HEK293 (cell line): ENCODE data around the gene LRRC74B.

ENCODE experiments used
- BCL11A ChIP-seq: fragments of 450-650 bp; formaldehyde crosslinking; IDR thresholded peaks from 2 replicates; pipeline ENCODE4 v1.5.1; 2016; ENCODE audit warnings: low read depth, missing biosample characterization, missing genetic modification characterization
- GFI1B ChIP-seq: fragments of 450-650 bp; formaldehyde crosslinking; IDR thresholded peaks from 2 replicates; pipeline ENCODE4 v1.5.1; 2016; ENCODE audit warnings: missing biosample characterization, missing genetic modification characterization
- IKZF3 ChIP-seq: fragments of 450-650 bp; IDR thresholded peaks from 2 replicates; pipeline ENCODE4 v1.5.0; 2018; ENCODE audit warnings: missing biosample characterization, mild to moderate bottlenecking, missing genetic modification characterization, moderate library complexity
- KLF10 ChIP-seq: fragments of 450-650 bp; IDR thresholded peaks from 2 replicates; pipeline ENCODE4 v1.5.1; 2018; ENCODE audit warnings: missing biosample characterization, mild to moderate bottlenecking, missing genetic modification characterization
- KLF7 ChIP-seq: fragments of 450-650 bp; formaldehyde crosslinking; IDR thresholded peaks from 2 replicates; pipeline ENCODE4 v1.5.1; 2016; ENCODE audit warnings: missing biosample characterization, missing genetic modification characterization, borderline replicate concordance
- SP2 ChIP-seq: fragments of 450-650 bp; formaldehyde crosslinking; IDR thresholded peaks from 2 replicates; pipeline ENCODE4 v1.5.1; 2016; ENCODE audit warnings: missing biosample characterization, missing genetic modification characterization
- YY1 ChIP-seq: fragments of 450-650 bp; formaldehyde crosslinking; IDR thresholded peaks from 2 replicates; pipeline ENCODE4 v1.5.1; 2018; ENCODE audit warnings: missing biosample characterization, missing genetic modification characterization
- YY2 ChIP-seq: fragments of 450-650 bp; formaldehyde crosslinking; IDR thresholded peaks from 2 replicates; pipeline ENCODE4 v1.5.1; 2016; ENCODE audit warnings: missing biosample characterization, missing genetic modification characterization
- ZBTB8A ChIP-seq: fragments of 450-650 bp; formaldehyde crosslinking; IDR thresholded peaks from 2 replicates; pipeline ENCODE4 v1.5.1; 2016; ENCODE audit warnings: missing biosample characterization, missing genetic modification characterization
- ZIC2 ChIP-seq: fragments of 450-650 bp; formaldehyde crosslinking; IDR thresholded peaks from 2 replicates; pipeline ENCODE4 v1.5.1; 2016; ENCODE audit warnings: missing biosample characterization, missing genetic modification characterization
- ZNF138 ChIP-seq: fragments of 450-650 bp; formaldehyde crosslinking; IDR thresholded peaks from 2 replicates; pipeline ENCODE4 v1.5.1; 2016; ENCODE audit warnings: missing biosample characterization, missing genetic modification characterization, borderline replicate concordance
- ZNF169 ChIP-seq: fragments of 450-650 bp; formaldehyde crosslinking; IDR thresholded peaks from 2 replicates; pipeline ENCODE4 v1.5.1; 2016; ENCODE audit warnings: missing biosample characterization, missing genetic modification characterization
- ZNF174 ChIP-seq: fragments of 450-650 bp; formaldehyde crosslinking; IDR thresholded peaks from 2 replicates; pipeline ENCODE4 v1.5.0; 2017; ENCODE audit warnings: missing biosample characterization, mild to moderate bottlenecking, missing genetic modification characterization
- ZNF221 ChIP-seq: fragments of 450-650 bp; formaldehyde crosslinking; IDR thresholded peaks from 2 replicates; pipeline ENCODE4 v1.5.1; 2017; ENCODE audit warnings: missing biosample characterization, missing genetic modification characterization, borderline replicate concordance
- ZNF239 ChIP-seq: fragments of 450-650 bp; formaldehyde crosslinking; IDR thresholded peaks from 2 replicates; pipeline ENCODE4 v1.5.1; 2016; ENCODE audit warnings: missing biosample characterization, missing genetic modification characterization
- ZNF292 ChIP-seq: fragments of 450-650 bp; formaldehyde crosslinking; IDR thresholded peaks from 2 replicates; pipeline ENCODE4 v1.5.1; 2016; ENCODE audit warnings: low read depth, missing biosample characterization, missing genetic modification characterization, borderline replicate concordance
- ZNF324 ChIP-seq: fragments of 450-650 bp; formaldehyde crosslinking; IDR thresholded peaks from 2 replicates; pipeline ENCODE4 v1.5.1; 2016; ENCODE audit warnings: missing biosample characterization, missing genetic modification characterization
- ZNF48 ChIP-seq: fragments of 450-650 bp; formaldehyde crosslinking; IDR thresholded peaks from 2 replicates; pipeline ENCODE4 v1.5.1; 2016; ENCODE audit warnings: missing biosample characterization, missing genetic modification characterization
- ZNF560 ChIP-seq: fragments of 450-650 bp; formaldehyde crosslinking; IDR thresholded peaks from 2 replicates; pipeline ENCODE4 v1.5.1; 2017; ENCODE audit warnings: missing biosample characterization, missing genetic modification characterization, borderline replicate concordance
- ZNF585B ChIP-seq: fragments of 450-650 bp; formaldehyde crosslinking; IDR thresholded peaks from 2 replicates; pipeline ENCODE4 v1.5.1; 2016; ENCODE audit warnings: missing biosample characterization, missing genetic modification characterization
- ZNF600 ChIP-seq: fragments of 450-650 bp; formaldehyde crosslinking; IDR thresholded peaks from 2 replicates; pipeline ENCODE4 v1.5.1; 2016; ENCODE audit warnings: missing biosample characterization, missing genetic modification characterization
- ZNF626 ChIP-seq: fragments of 450-650 bp; sonication (Bioruptor Pico); formaldehyde crosslinking; IDR thresholded peaks from 2 replicates; pipeline ENCODE4 v1.5.1; 2018; ENCODE audit warnings: missing biosample characterization, missing genetic modification characterization, inconsistent platforms
- TF ChIP-seq, protein P1 (sequence below): fragments of 450-650 bp; formaldehyde crosslinking; IDR thresholded peaks from 2 replicates; pipeline ENCODE4 v1.5.1; 2016; ENCODE audit warnings: missing biosample characterization, missing genetic modification characterization
- TF ChIP-seq, protein P2 (sequence below): fragments of 450-650 bp; formaldehyde crosslinking; IDR thresholded peaks from 2 replicates; pipeline ENCODE4 v1.5.1; 2017; ENCODE audit warnings: missing biosample characterization, missing genetic modification characterization
- TF ChIP-seq, protein P3 (sequence below): fragments of 450-650 bp; formaldehyde crosslinking; IDR thresholded peaks from 2 replicates; pipeline ENCODE4 v1.5.1; 2016; ENCODE audit warnings: missing biosample characterization, missing genetic modification characterization
- TF ChIP-seq, protein P4 (sequence below): fragments of 450-650 bp; formaldehyde crosslinking; conservative IDR thresholded peaks from 2 replicates; pipeline ENCODE4 v1.5.1; 2016; ENCODE audit warnings: low read depth, missing biosample characterization, missing genetic modification characterization
- TF ChIP-seq, protein P5 (sequence below): fragments of 450-650 bp; IDR thresholded peaks from 2 replicates; pipeline ENCODE4 v1.5.1; 2018; ENCODE audit warnings: missing biosample characterization, missing genetic modification characterization
- TF ChIP-seq, protein P6 (sequence below): fragments of 450-650 bp; formaldehyde crosslinking; IDR thresholded peaks from 2 replicates; pipeline ENCODE4 v1.5.1; 2016; ENCODE audit warnings: missing biosample characterization, missing genetic modification characterization

LRRC74B gene

DNA sequence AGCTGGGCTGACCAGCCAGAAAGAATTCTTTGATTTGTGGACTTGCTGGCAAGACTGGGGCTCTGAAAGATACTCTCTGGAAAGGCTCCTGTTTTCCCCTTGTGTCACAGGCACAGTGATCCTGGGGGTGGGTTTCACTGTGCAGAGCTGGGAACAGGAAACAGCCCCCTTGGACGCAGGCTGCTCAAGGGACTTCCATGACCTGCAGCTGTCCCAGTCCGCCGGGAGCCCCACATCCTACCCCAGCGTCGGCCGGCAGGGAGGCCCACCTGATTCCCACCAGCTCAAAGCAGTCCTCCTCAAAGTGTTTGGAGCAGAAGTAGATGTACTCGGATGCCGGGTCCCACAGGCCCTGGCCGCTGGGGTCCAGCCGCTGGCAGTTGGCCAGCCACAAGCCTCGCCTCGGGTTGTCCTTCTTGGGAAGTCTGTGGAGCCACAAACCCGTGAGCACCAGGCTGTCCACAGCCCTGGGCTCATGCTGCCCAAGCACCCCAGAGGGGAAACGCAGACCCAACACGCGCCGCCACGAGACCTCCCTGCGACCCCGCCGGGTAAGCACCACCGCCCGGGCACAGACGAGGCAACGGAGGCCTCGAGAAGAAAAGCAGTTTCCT lies 44.7 kb upstream of the LRRC74B start (continued):
- TF ChIP-seq ZNF169 (tag by site-specific recombination), result no peak
- TF ChIP-seq ZNF221 (tag by site-specific recombination), result no peak
- TF ChIP-seq ZNF48 (tag by site-specific recombination), result no peak
- TF ChIP-seq, protein P1, sequence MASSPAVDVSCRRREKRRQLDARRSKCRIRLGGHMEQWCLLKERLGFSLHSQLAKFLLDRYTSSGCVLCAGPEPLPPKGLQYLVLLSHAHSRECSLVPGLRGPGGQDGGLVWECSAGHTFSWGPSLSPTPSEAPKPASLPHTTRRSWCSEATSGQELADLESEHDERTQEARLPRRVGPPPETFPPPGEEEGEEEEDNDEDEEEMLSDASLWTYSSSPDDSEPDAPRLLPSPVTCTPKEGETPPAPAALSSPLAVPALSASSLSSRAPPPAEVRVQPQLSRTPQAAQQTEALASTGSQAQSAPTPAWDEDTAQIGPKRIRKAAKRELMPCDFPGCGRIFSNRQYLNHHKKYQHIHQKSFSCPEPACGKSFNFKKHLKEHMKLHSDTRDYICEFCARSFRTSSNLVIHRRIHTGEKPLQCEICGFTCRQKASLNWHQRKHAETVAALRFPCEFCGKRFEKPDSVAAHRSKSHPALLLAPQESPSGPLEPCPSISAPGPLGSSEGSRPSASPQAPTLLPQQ, result peak; percentile 51; the same call in 1 of the 2 replicates
- TF ChIP-seq KLF7, result 0 out of 2 replicates have a peak, but pooled peaks have one; percentile 33
- TF ChIP-seq, protein P2, sequence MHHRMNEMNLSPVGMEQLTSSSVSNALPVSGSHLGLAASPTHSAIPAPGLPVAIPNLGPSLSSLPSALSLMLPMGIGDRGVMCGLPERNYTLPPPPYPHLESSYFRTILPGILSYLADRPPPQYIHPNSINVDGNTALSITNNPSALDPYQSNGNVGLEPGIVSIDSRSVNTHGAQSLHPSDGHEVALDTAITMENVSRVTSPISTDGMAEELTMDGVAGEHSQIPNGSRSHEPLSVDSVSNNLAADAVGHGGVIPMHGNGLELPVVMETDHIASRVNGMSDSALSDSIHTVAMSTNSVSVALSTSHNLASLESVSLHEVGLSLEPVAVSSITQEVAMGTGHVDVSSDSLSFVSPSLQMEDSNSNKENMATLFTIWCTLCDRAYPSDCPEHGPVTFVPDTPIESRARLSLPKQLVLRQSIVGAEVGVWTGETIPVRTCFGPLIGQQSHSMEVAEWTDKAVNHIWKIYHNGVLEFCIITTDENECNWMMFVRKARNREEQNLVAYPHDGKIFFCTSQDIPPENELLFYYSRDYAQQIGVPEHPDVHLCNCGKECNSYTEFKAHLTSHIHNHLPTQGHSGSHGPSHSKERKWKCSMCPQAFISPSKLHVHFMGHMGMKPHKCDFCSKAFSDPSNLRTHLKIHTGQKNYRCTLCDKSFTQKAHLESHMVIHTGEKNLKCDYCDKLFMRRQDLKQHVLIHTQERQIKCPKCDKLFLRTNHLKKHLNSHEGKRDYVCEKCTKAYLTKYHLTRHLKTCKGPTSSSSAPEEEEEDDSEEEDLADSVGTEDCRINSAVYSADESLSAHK (tag by site-specific recombination), result no peak; the same call in 1 of the 2 replicates
- peak; percentile 7; the same call in 1 of the 2 replicates for TF ChIP-seq ZNF324 (tag by site-specific recombination)
- TF ChIP-seq ZBTB8A (tag by site-specific recombination), result no peak
- TF ChIP-seq GFI1B (tag by site-specific recombination), result no peak
- no peak for TF ChIP-seq ZNF292 (tag by site-specific recombination)
- TF ChIP-seq ZNF174 (tag by site-specific recombination), result no peak
- peak; percentile 11; the same call in 1 of the 2 replicates for TF ChIP-seq BCL11A (tag by site-specific recombination)
- no peak for TF ChIP-seq ZNF626 (tag by site-specific recombination)
- no peak for TF ChIP-seq YY1 (tag by site-specific recombination)
- 0 out of 2 replicates have a peak, but pooled peaks have one; percentile 8 for TF ChIP-seq ZIC2 (tag by site-specific recombination)
- no peak for TF ChIP-seq IKZF3
- TF ChIP-seq ZNF560 (tag by site-specific recombination), result no peak
- TF ChIP-seq ZNF600, result no peak
- TF ChIP-seq ZNF138, result no peak
- TF ChIP-seq, protein P3, sequence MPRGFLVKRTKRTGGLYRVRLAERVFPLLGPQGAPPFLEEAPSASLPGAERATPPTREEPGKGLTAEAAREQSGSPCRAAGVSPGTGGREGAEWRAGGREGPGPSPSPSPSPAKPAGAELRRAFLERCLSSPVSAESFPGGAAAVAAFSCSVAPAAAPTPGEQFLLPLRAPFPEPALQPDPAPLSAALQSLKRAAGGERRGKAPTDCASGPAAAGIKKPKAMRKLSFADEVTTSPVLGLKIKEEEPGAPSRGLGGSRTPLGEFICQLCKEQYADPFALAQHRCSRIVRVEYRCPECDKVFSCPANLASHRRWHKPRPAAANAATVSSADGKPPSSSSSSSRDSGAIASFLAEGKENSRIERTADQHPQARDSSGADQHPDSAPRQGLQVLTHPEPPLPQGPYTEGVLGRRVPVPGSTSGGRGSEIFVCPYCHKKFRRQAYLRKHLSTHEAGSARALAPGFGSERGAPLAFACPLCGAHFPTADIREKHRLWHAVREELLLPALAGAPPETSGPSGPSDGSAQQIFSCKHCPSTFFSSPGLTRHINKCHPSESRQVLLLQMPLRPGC, result no peak
- TF ChIP-seq ZNF585B (tag by site-specific recombination), result 0 out of 2 replicates have a peak, but pooled peaks have one; percentile 24
- TF ChIP-seq, protein P4, sequence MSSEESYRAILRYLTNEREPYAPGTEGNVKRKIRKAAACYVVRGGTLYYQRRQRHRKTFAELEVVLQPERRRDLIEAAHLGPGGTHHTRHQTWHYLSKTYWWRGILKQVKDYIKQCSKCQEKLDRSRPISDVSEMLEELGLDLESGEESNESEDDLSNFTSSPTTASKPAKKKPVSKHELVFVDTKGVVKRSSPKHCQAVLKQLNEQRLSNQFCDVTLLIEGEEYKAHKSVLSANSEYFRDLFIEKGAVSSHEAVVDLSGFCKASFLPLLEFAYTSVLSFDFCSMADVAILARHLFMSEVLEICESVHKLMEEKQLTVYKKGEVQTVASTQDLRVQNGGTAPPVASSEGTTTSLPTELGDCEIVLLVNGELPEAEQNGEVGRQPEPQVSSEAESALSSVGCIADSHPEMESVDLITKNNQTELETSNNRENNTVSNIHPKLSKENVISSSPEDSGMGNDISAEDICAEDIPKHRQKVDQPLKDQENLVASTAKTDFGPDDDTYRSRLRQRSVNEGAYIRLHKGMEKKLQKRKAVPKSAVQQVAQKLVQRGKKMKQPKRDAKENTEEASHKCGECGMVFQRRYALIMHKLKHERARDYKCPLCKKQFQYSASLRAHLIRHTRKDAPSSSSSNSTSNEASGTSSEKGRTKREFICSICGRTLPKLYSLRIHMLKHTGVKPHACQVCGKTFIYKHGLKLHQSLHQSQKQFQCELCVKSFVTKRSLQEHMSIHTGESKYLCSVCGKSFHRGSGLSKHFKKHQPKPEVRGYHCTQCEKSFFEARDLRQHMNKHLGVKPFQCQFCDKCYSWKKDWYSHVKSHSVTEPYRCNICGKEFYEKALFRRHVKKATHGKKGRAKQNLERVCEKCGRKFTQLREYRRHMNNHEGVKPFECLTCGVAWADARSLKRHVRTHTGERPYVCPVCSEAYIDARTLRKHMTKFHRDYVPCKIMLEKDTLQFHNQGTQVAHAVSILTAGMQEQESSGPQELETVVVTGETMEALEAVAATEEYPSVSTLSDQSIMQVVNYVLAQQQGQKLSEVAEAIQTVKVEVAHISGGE (tag by site-specific recombination), result no peak
- no peak for TF ChIP-seq SP2 (tag by site-specific recombination)
- no peak for TF ChIP-seq KLF10 (tag by site-specific recombination)
- TF ChIP-seq YY2 (tag by site-specific recombination), result no peak
- TF ChIP-seq, protein P5, sequence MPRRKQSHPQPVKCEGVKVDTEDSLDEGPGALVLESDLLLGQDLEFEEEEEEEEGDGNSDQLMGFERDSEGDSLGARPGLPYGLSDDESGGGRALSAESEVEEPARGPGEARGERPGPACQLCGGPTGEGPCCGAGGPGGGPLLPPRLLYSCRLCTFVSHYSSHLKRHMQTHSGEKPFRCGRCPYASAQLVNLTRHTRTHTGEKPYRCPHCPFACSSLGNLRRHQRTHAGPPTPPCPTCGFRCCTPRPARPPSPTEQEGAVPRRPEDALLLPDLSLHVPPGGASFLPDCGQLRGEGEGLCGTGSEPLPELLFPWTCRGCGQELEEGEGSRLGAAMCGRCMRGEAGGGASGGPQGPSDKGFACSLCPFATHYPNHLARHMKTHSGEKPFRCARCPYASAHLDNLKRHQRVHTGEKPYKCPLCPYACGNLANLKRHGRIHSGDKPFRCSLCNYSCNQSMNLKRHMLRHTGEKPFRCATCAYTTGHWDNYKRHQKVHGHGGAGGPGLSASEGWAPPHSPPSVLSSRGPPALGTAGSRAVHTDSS (tag by site-specific recombination), result no peak
- no peak for TF ChIP-seq ZNF239 (tag by site-specific recombination)
- TF ChIP-seq, protein P6, sequence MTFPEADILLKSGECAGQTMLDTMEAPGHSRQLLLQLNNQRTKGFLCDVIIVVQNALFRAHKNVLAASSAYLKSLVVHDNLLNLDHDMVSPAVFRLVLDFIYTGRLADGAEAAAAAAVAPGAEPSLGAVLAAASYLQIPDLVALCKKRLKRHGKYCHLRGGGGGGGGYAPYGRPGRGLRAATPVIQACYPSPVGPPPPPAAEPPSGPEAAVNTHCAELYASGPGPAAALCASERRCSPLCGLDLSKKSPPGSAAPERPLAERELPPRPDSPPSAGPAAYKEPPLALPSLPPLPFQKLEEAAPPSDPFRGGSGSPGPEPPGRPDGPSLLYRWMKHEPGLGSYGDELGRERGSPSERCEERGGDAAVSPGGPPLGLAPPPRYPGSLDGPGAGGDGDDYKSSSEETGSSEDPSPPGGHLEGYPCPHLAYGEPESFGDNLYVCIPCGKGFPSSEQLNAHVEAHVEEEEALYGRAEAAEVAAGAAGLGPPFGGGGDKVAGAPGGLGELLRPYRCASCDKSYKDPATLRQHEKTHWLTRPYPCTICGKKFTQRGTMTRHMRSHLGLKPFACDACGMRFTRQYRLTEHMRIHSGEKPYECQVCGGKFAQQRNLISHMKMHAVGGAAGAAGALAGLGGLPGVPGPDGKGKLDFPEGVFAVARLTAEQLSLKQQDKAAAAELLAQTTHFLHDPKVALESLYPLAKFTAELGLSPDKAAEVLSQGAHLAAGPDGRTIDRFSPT, result peak; percentile 46; the same call in 1 of the 2 replicates
